IMR-90 (cell line): ENCODE data around the gene MBD1. TPM values are rescaled to one million over a fixed set of nuclear protein-coding genes. Genes with fewer than 3 reads are reported as not detected.

ENCODE experiments used
- ATAC-seq: fragments of 200-7000 bp; cut with Tn5 transposase; 2 replicates; pipeline ENCODE4 v1.9.1; 2020; ENCODE audit warnings: low read depth, mild to moderate bottlenecking, moderate library complexity
- Bru-seq: library from RNA; stranded (reverse); fragments of 400-500 nt; gene quantifications from one replicate; lab custom pipeline; 2021; lab: Mats Ljungman, UMichigan
- BruChase-seq, 2 experiments: library from RNA; stranded (reverse); fragments of 400-500 nt; gene quantifications; one replicate each; lab custom pipeline; 2021; lab: Mats Ljungman, UMichigan
- BruUV-seq: library from RNA; stranded (reverse); fragments of 400-500 nt; replicated peaks from 2 replicates; lab custom pipeline; 2021; lab: Mats Ljungman, UMichigan
- CTCF ChIA-PET: fragments of 300-600 bp; formaldehyde crosslinking; extraction: SDS; loops from one replicate; lab custom pipeline; 2021; ENCODE audit warnings: antibody characterized with exemption; lab: Yijun Ruan, JAX
- POLR2A ChIA-PET: fragments of 300-600 bp; sonication (Branson Sonifier 250); formaldehyde crosslinking; loops from one replicate; lab custom pipeline; 2022; ENCODE audit warnings: antibody characterized with exemption; ENCODE audit not compliant: unreplicated experiment; lab: Charles Lee
- DNase-seq: peaks from one replicate; pipeline ENCODE4 v3.0.0; 2013
- H2AFZ ChIP-seq: replicated peaks from 2 replicates; pipeline ENCODE3; 2013; ENCODE audit warnings: low read length, mild to moderate bottlenecking; ENCODE audit not compliant: poor library complexity
- H2AK5ac ChIP-seq: 2 replicates; pipeline ENCODE4 v1.6.1; 2013; ENCODE audit warnings: low read depth, low read length, inconsistent platforms
- H2AK9ac ChIP-seq: replicated peaks from 2 replicates; pipeline ENCODE3; 2013; ENCODE audit warnings: mild to moderate bottlenecking, low read depth, low read length, moderate library complexity; ENCODE audit not compliant: poor library complexity
- H2BK120ac ChIP-seq: 2 replicates; pipeline ENCODE4 v1.6.1; 2013; ENCODE audit warnings: low read depth, low read length, inconsistent platforms
- H2BK15ac ChIP-seq: 3 replicates; pipeline ENCODE4 v1.6.1; 2013; ENCODE audit warnings: low read depth, low read length, inconsistent platforms
- H2BK20ac ChIP-seq: 2 replicates; pipeline ENCODE4 v1.6.1; 2013; ENCODE audit warnings: low read depth, mild to moderate bottlenecking, inconsistent platforms, low read length, moderate library complexity
- H2BK5ac ChIP-seq: 2 replicates; pipeline ENCODE4 v1.6.1; 2013; ENCODE audit warnings: mild to moderate bottlenecking, low read depth, low read length, inconsistent platforms; ENCODE audit not compliant: poor library complexity, severe bottlenecking
- H3K14ac ChIP-seq: replicated peaks from 2 replicates; pipeline ENCODE4 v1.6.1; 2013; ENCODE audit warnings: low read depth, low read length, inconsistent platforms
- H3K18ac ChIP-seq: 2 replicates; pipeline ENCODE4 v1.6.1; 2013; ENCODE audit warnings: low read depth, low read length, control low read depth
- H3K23ac ChIP-seq: 2 replicates; pipeline ENCODE4 v1.6.1; 2013; ENCODE audit warnings: low read depth, low read length, inconsistent platforms
- H3K27ac ChIP-seq: 2 replicates; pipeline ENCODE4 v1.5.1; 2013; ENCODE audit warnings: mild to moderate bottlenecking, control low read depth, low read length; ENCODE audit not compliant: insufficient read depth
- H3K27me3 ChIP-seq: 2 replicates; pipeline ENCODE4 v1.6.1; 2013; ENCODE audit warnings: low read length; ENCODE audit not compliant: control insufficient read depth, insufficient read depth
- H3K36me3 ChIP-seq: 2 replicates; pipeline ENCODE4 v1.6.1; 2013; ENCODE audit warnings: low read length, mixed read lengths; ENCODE audit not compliant: control insufficient read depth, insufficient read depth
- H3K4ac ChIP-seq: 2 replicates; pipeline ENCODE4 v1.6.1; 2013; ENCODE audit warnings: low read depth, low read length, inconsistent platforms
- H3K4me1 ChIP-seq: 2 replicates; pipeline ENCODE4 v1.6.1; 2013; ENCODE audit warnings: low read length, mixed read lengths; ENCODE audit not compliant: control insufficient read depth, insufficient read depth
- H3K4me2 ChIP-seq: 2 replicates; pipeline ENCODE4 v1.6.1; 2013; ENCODE audit warnings: low read depth, mild to moderate bottlenecking, control low read depth, low read length, moderate library complexity
- H3K4me3 ChIP-seq: 2 replicates; pipeline ENCODE4 v1.5.1; 2013; ENCODE audit warnings: low read depth, mild to moderate bottlenecking, control low read depth, low read length, moderate library complexity; ENCODE audit not compliant: insufficient read depth
- H3K56ac ChIP-seq: 2 replicates; pipeline ENCODE4 v1.6.1; 2013; ENCODE audit warnings: low read length, inconsistent platforms; ENCODE audit not compliant: insufficient read depth; ENCODE audit errors: extremely low read depth
- H3K79me1 ChIP-seq, 2 experiments: 2 replicates each; pipeline ENCODE4 v1.6.1; 2013; ENCODE audit warnings: low read length in 2 of 2, inconsistent platforms in 1 of 2, low read depth in 1 of 2
- H3K9ac ChIP-seq: 2 replicates; pipeline ENCODE4 v1.6.1; 2013; ENCODE audit warnings: low read depth, low read length, control low read depth
- H3K9me1 ChIP-seq: 2 replicates; pipeline ENCODE4 v1.6.1; 2013; ENCODE audit warnings: low read length, inconsistent platforms; ENCODE audit not compliant: insufficient read depth
- H3K9me3 ChIP-seq: 2 replicates; pipeline ENCODE4 v1.6.1; 2013; ENCODE audit warnings: low read length; ENCODE audit not compliant: control insufficient read depth, insufficient read depth
- H4K20me1 ChIP-seq: 2 replicates; pipeline ENCODE4 v1.6.1; 2013; ENCODE audit warnings: low read length, inconsistent platforms; ENCODE audit not compliant: insufficient read depth
- H4K5ac ChIP-seq: 2 replicates; pipeline ENCODE4 v1.6.1; 2013; ENCODE audit warnings: mild to moderate bottlenecking, low read depth, low read length, control low read depth
- H4K8ac ChIP-seq, 2 experiments: 2 replicates each; pipeline ENCODE4 v1.6.1; 2013; ENCODE audit warnings: low read depth in 2 of 2, low read length in 2 of 2, control low read depth in 1 of 2, inconsistent platforms in 1 of 2
- H4K91ac ChIP-seq: 2 replicates; pipeline ENCODE4 v1.6.1; 2013; ENCODE audit warnings: low read depth, low read length, inconsistent platforms; ENCODE audit not compliant: insufficient read depth
- BHLHE40 ChIP-seq: fragments of 150-350 bp; IDR thresholded peaks from 2 replicates; pipeline ENCODE4 v1.6.1; 2016; ENCODE audit warnings: mild to moderate bottlenecking, low read depth, low read length
- CEBPB ChIP-seq: IDR thresholded peaks from 2 replicates; pipeline ENCODE4 v1.6.1; 2012; ENCODE audit warnings: low read depth, low read length, improper control_type of control experiment
- CHD1 ChIP-seq: IDR thresholded peaks from 2 replicates; pipeline ENCODE4 v1.6.1; 2012; ENCODE audit warnings: low read depth, low read length, improper control_type of control experiment
- ELK1 ChIP-seq: fragments of 150-350 bp; IDR thresholded peaks from 2 replicates; pipeline ENCODE4 v1.6.1; 2016; ENCODE audit warnings: low read depth, mild to moderate bottlenecking, low read length, moderate library complexity, borderline replicate concordance
- FOS ChIP-seq: fragments of 150-350 bp; IDR thresholded peaks from 2 replicates; pipeline ENCODE4 v1.6.1; 2016; ENCODE audit warnings: low read depth, low read length
- MAFK ChIP-seq: IDR thresholded peaks from 2 replicates; pipeline ENCODE4 v1.6.1; 2012; ENCODE audit warnings: low read depth, low read length, improper control_type of control experiment
- MAZ ChIP-seq: IDR thresholded peaks from 2 replicates; pipeline ENCODE4 v1.6.1; 2012; ENCODE audit warnings: low read depth, mild to moderate bottlenecking, low read length, improper control_type of control experiment, moderate library complexity, borderline replicate concordance
- MXI1 ChIP-seq: IDR thresholded peaks from 2 replicates; pipeline ENCODE4 v1.6.1; 2012; ENCODE audit warnings: low read depth, mild to moderate bottlenecking, low read length, moderate library complexity, borderline replicate concordance
- NFE2L2 ChIP-seq: fragments of 150-350 bp; IDR thresholded peaks from 2 replicates; pipeline ENCODE4 v1.6.1; 2016; ENCODE audit warnings: low read depth, mild to moderate bottlenecking, low read length
- POLR2A ChIP-seq: IDR thresholded peaks from 2 replicates; pipeline ENCODE4 v1.6.1; 2012; ENCODE audit warnings: mild to moderate bottlenecking, low read depth, low read length
- RCOR1 ChIP-seq: IDR thresholded peaks from 2 replicates; pipeline ENCODE4 v1.6.1; 2012; ENCODE audit warnings: mild to moderate bottlenecking, low read length, improper control_type of control experiment; ENCODE audit not compliant: insufficient replicate concordance
- RFX5 ChIP-seq: IDR thresholded peaks from 2 replicates; pipeline ENCODE4 v1.8.0; 2012; ENCODE audit warnings: low read depth, mild to moderate bottlenecking, low read length, moderate library complexity
- SMC3 ChIP-seq: fragments of 150-350 bp; IDR thresholded peaks from 2 replicates; pipeline ENCODE4 v1.6.1; 2016; ENCODE audit warnings: low read depth, mild to moderate bottlenecking, antibody characterized with exemption, low read length, moderate library complexity
- USF2 ChIP-seq: fragments of 150-350 bp; IDR thresholded peaks from 2 replicates; pipeline ENCODE4 v1.6.1; 2017; ENCODE audit warnings: mild to moderate bottlenecking, antibody characterized with exemption, low read length, low read depth
- WGBS, 2 experiments: methylation state at CpG; one replicate each; pipeline versions ENCODE4 v1.1.5 to v1.1.7; 2013; ENCODE audit warnings: missing lambda C conversion rate in 2 of 2; ENCODE audit not compliant: insufficient read length in 1 of 2; ENCODE audit errors: extremely low coverage in 2 of 2; 5-methylcytosine and 5-hydroxymethylcytosine counted together
- dilution Hi-C: fragments of 300-500 bp; cut with HindIII; formaldehyde crosslinking; loops from one replicate; pipeline ENCODE4 v1.14.3; 2018; ENCODE audit warnings: low sequenced_read_pairs; ENCODE audit not compliant: unreplicated experiment
- in situ Hi-C: fragments of 300-500 bp; cut with MboI; formaldehyde crosslinking; loops from 3 replicates; pipeline ENCODE4 v1.14.3; 2019; ENCODE audit warnings: low sequenced_read_pairs, inconsistent platforms, mixed read lengths
- intact Hi-C: fragments of 100-400 bp; cut with micrococcal nuclease; formaldehyde crosslinking; loops from 2 replicates; pipeline ENCODE4 v1.10.0; 2022
- long read RNA-seq: library from polyadenylated mRNA; unstranded; transcript quantifications from one replicate; pipeline ENCODE4 v2.0.0, GENCODE V29; 2021; ENCODE audit not compliant: unreplicated experiment
- polyA plus RNA-seq, 3 experiments: library from polyadenylated mRNA; depleted of rRNA; stranded (reverse); fragments of >200 nt; gene quantifications; 2 replicates each; pipeline ENCODE4 v1.2.3, GENCODE V29; 2012; ENCODE audit warnings: low replicate concordance in 1 of 3
- total RNA-seq: library from RNA; depleted of rRNA; stranded (reverse); fragments of >200 nt; gene quantifications from 2 replicates; pipeline ENCODE4 v1.2.3, GENCODE V29; 2012; rRNA removed

The MBD1 gene
- total RNA-seq, result 31.7 TPM in 2 replicates
- 56.5 and 61.3 TPM in 2 replicates for polyA plus RNA-seq (2012; rRNA removed)
- 50.3 and 57.0 TPM in 2 replicates for polyA plus RNA-seq (2012; cell fraction: cytosol; rRNA removed)
- polyA plus RNA-seq (2012; cell fraction: nucleus; rRNA removed; ENCODE audit: low replicate concordance), result 228 and 398 TPM in 2 replicates
- percentile 76 among the genes with signal in this experiment for Bru-seq, nascent RNA
- BruChase-seq, experiment 1, labeled RNA remaining after a 6-hour chase, result percentile 69 among the genes with signal in this experiment
- BruChase-seq, experiment 2, labeled RNA remaining after a 2-hour chase, result percentile 80 among the genes with signal in this experiment
- long read RNA-seq, full-length matches to known transcripts, result 13 of 75 reads
- long read RNA-seq, partial matches to known transcripts, result 23 of 75 reads
- long read RNA-seq, other reads (novel, unspliced or antisense), result 39 of 75 reads

- Histone ChIP-seq H3K79me1 (peaks cover 21 to 51% of the 10 kb centered on the region in 2 experiments), H4K8ac (peak within 1 kb of the TSS; percentile 85 to 97), H3K56ac (peak within 1 kb of the TSS; percentile 74), H3K27ac (peak within 1 kb of the TSS; percentile 94), H2BK20ac (no peak within 1 kb of the TSS), H4K5ac (peak within 1 kb of the TSS; percentile 88), H4K20me1 (peaks cover 9% of the 10 kb centered on the region; the same call in 1 of the 2 replicates), H3K36me3 (peaks cover 45% of the 10 kb centered on the region), H3K18ac (peak within 1 kb of the TSS; percentile 83), H3K23ac (peak within 1 kb of the TSS; percentile 95), H3K9me1 (peaks cover 9% of the 10 kb centered on the region; the same call in 1 of the 2 replicates), H3K14ac (peak within 1 kb of the TSS; percentile 97), H2BK5ac (peak within 1 kb of the TSS; percentile 90), H3K9ac (peak within 1 kb of the TSS; percentile 98), H3K9me3 (no peaks in the 10 kb centered on the region), H3K4me2 (peak within 1 kb of the TSS; percentile 93), H2AK5ac (peak within 1 kb of the TSS; percentile 91), H2AK9ac (peak within 1 kb of the TSS; percentile 97), H2BK15ac (no peak within 1 kb of the TSS), H3K4me3 (peak within 1 kb of the TSS; percentile 80), H3K4me1 (peaks cover 9% of the 10 kb centered on the region), H2BK120ac (no peak within 1 kb of the TSS), H4K91ac (peak within 1 kb of the TSS; percentile 91), H3K27me3 (no peaks in the 10 kb centered on the region), H3K4ac (peak within 1 kb of the TSS; percentile 96), H2AFZ (peak within 1 kb of the TSS; percentile 99)
- ChIA-PET CTCF (no interaction called here), POLR2A (interaction anchor here (0.6 kb wide), 1 partner anchor 365 kb away, joined by 3 read pairs; no protein-coding TSS in a partner anchor)
- ATAC-seq (peak; percentile 94), DNase-seq (peak; percentile 99)
- intact Hi-C loops, result loop anchor here (1.0 to 10.0 kb wide), 2 partner anchors 15 to 787 kb away; partner anchors contain the start of genes CFAP53 and RPL17
- no TSS peak for BruUV-seq
- dilution Hi-C loops, result no loop called here
- in situ Hi-C loops, result loop anchor here (25.0 kb wide), 2 partner anchors 756 to 1644 kb away; partner anchors contain the start of gene SMAD4
- 0% methylated on average over 14 of the region's 63 CpGs; no CpG with 5 or more reads in 1 of the 2 experiments for WGBS, 2 experiments
- no peak for TF ChIP-seq ELK1
- TF ChIP-seq CEBPB, result peak; percentile 53
- TF ChIP-seq RFX5, result no peak
- peak; percentile 60; the same call in 1 of the 2 replicates for TF ChIP-seq MXI1
- no peak for TF ChIP-seq CHD1
- TF ChIP-seq USF2, result peak; percentile 33; the same call in 1 of the 2 replicates
- TF ChIP-seq MAFK, result no peak
- peak; percentile 87 for TF ChIP-seq POLR2A
- TF ChIP-seq BHLHE40, result peak; percentile 97
- peak; percentile 86 for TF ChIP-seq RCOR1
- peak; percentile 58; the same call in 1 of the 2 replicates for TF ChIP-seq MAZ
- TF ChIP-seq FOS, result no peak
- no peak for TF ChIP-seq SMC3
- no peak for TF ChIP-seq NFE2L2
These were observed at the start of gene MBD1 for GRCh38 chr18:50281295-50281971. Gene MBD1 (minus strand): TSS chr18:50281523. CDS start chr18:50279992, 1,531 bp downstream.
